ENCODE results near the gene POGLUT2. TPM values are rescaled to one million over a fixed set of nuclear protein-coding genes. Genes with fewer than 3 reads are reported as not detected.

POGLUT2 gene
- total RNA-seq, 1 donor from 2014 or later, result 15.2 TPM

- no peak for TF ChIP-seq CTCF (IDR thresholded peaks at IDR 0.05; ENCODE audit: unreplicated experiment)
- H3K9me3 Mint-ChIP-seq (ENCODE audit: unreplicated experiment), result no peaks in the 10 kb centered on the region
- H3K27ac Mint-ChIP-seq (ENCODE audit: unreplicated experiment), result peak within 1 kb of the TSS; percentile 89
- H3K27me3 Mint-ChIP-seq (ENCODE audit: unreplicated experiment), result peaks cover 12% of the 10 kb centered on the region
- peak within 1 kb of the TSS; percentile 94 for H3K4me3 Mint-ChIP-seq (ENCODE audit: unreplicated experiment)
- peaks cover 5% of the 10 kb centered on the region for H3K36me3 Mint-ChIP-seq (ENCODE audit: low read depth, unreplicated experiment)
- H3K4me1 Mint-ChIP-seq (ENCODE audit: unreplicated experiment), result peaks cover 16% of the 10 kb centered on the region
- peak; percentile 87 for DNase-seq (ENCODE audit: low spot score)
Measured at GRCh38 chr13:102773441-102774213, 25.1 kb downstream of the POGLUT2 start, which contains the start of gene TEX30. Gene TEX30, minus strand, starts transcription at chr13:102773786. Its CDS starts 3,760 bp downstream, at chr13:102770026.

- Mint-ChIP-seq H3K27ac (ENCODE audit: unreplicated experiment) (no peak overlapping the region), H3K27me3 (ENCODE audit: unreplicated experiment) (peaks cover 12% of the 10 kb centered on the region), H3K36me3 (ENCODE audit: low read depth, unreplicated experiment) (peaks cover 5% of the 10 kb centered on the region), H3K4me1 (ENCODE audit: unreplicated experiment) (peaks cover 16% of the 10 kb centered on the region), H3K4me3 (ENCODE audit: unreplicated experiment) (no peak overlapping the region), H3K9me3 (ENCODE audit: unreplicated experiment) (no peaks in the 10 kb centered on the region)
- DNase-seq (ENCODE audit: low spot score), result no peak
- no peak for TF ChIP-seq CTCF (IDR thresholded peaks at IDR 0.05; ENCODE audit: unreplicated experiment)
Measured at GRCh38 chr13:102772042-102772425, 26.7 kb downstream of the POGLUT2 start.

- no peak overlapping the region for H3K27ac Mint-ChIP-seq (ENCODE audit: unreplicated experiment)
- peaks cover 5% of the 10 kb centered on the region for H3K36me3 Mint-ChIP-seq (ENCODE audit: low read depth, unreplicated experiment)
- TF ChIP-seq CTCF (IDR thresholded peaks at IDR 0.05; ENCODE audit: unreplicated experiment), result no peak
- DNase-seq (ENCODE audit: low spot score), result no peak
- peaks cover 16% of the 10 kb centered on the region for H3K4me1 Mint-ChIP-seq (ENCODE audit: unreplicated experiment)
- H3K27me3 Mint-ChIP-seq (ENCODE audit: unreplicated experiment), result peaks cover 12% of the 10 kb centered on the region
- no peaks in the 10 kb centered on the region for H3K9me3 Mint-ChIP-seq (ENCODE audit: unreplicated experiment)
- no peak overlapping the region for H3K4me3 Mint-ChIP-seq (ENCODE audit: unreplicated experiment)
Measured at GRCh38 chr13:102771298-102772041, 27.3 kb downstream of the POGLUT2 start.

GRCh38 chr13:102770435-102770834, 28.3 kb downstream of the POGLUT2 start:
- DNase-seq (ENCODE audit: low spot score), result no peak
- Mint-ChIP-seq H3K36me3 (ENCODE audit: low read depth, unreplicated experiment) (peaks cover 5% of the 10 kb centered on the region), H3K4me3 (ENCODE audit: unreplicated experiment) (no peak overlapping the region), H3K9me3 (ENCODE audit: unreplicated experiment) (no peaks in the 10 kb centered on the region), H3K27ac (ENCODE audit: unreplicated experiment) (no peak overlapping the region), H3K27me3 (ENCODE audit: unreplicated experiment) (peaks cover 12% of the 10 kb centered on the region), H3K4me1 (ENCODE audit: unreplicated experiment) (peaks cover 16% of the 10 kb centered on the region)
- no peak for TF ChIP-seq CTCF (IDR thresholded peaks at IDR 0.05; ENCODE audit: unreplicated experiment)

GRCh38 chr13:102769679-102770078, 29.1 kb downstream of the POGLUT2 start:
- H3K36me3 Mint-ChIP-seq (ENCODE audit: low read depth, unreplicated experiment), result peaks cover 4% of the 10 kb centered on the region
- no peaks in the 10 kb centered on the region for H3K9me3 Mint-ChIP-seq (ENCODE audit: unreplicated experiment)
- H3K4me3 Mint-ChIP-seq (ENCODE audit: unreplicated experiment), result no peak overlapping the region
- no peak overlapping the region for H3K27ac Mint-ChIP-seq (ENCODE audit: unreplicated experiment)
- H3K27me3 Mint-ChIP-seq (ENCODE audit: unreplicated experiment), result peaks cover 12% of the 10 kb centered on the region
- DNase-seq (ENCODE audit: low spot score), result no peak
- TF ChIP-seq CTCF (IDR thresholded peaks at IDR 0.05; ENCODE audit: unreplicated experiment), result no peak
- peaks cover 12% of the 10 kb centered on the region for H3K4me1 Mint-ChIP-seq (ENCODE audit: unreplicated experiment)
